Stomach (tissue), 9 donors: ENCODE measurements around the gene EML4. TPM values are rescaled to one million over a fixed set of nuclear protein-coding genes. Genes with fewer than 3 reads are reported as not detected.

Source experiments
- DNase-seq, 2 donors: peaks; one replicate each; pipeline versions ENCODE4 v3.0.0 to v3.0.0-alpha.2; 2013 to 2019
- H3K27ac ChIP-seq, 5 donors: fragments of 200-600 bp in 4 of 5; sonication (generic) in 4 of 5; one replicate each; pipeline ENCODE4 v1.5.1; 2013 to 2019; ENCODE audit warnings: mild to moderate bottlenecking in 1 of 5, moderate library complexity in 1 of 5
- H3K27me3 ChIP-seq, 3 donors: fragments of 200-600 bp; sonication (generic); one replicate each; pipeline ENCODE4 v1.5.1; 2017 to 2019; ENCODE audit warnings: mixed run types in 1 of 3
- H3K36me3 ChIP-seq, 4 donors: fragments of 200-600 bp; sonication (generic); 1 replicate in 3 of 4; 2 replicates in 1 of 4; pipeline ENCODE4 v1.5.1; 2016 to 2019
- H3K4me1 ChIP-seq, 4 donors: fragments of 200-600 bp; sonication (generic); one replicate each; pipeline ENCODE4 v1.5.1; 2016 to 2019
- H3K4me3 ChIP-seq, 4 donors: fragments of 200-600 bp; sonication (generic) in 3 of 4; one replicate each; pipeline ENCODE4 v1.5.1; 2016 to 2019; ENCODE audit warnings: mild to moderate bottlenecking in 1 of 4
- H3K9me3 ChIP-seq, 4 donors: fragments of 200-600 bp; sonication (generic); one replicate each; pipeline ENCODE4 v1.5.1; 2016 to 2019
- EP300 ChIP-seq: sonication (generic); formaldehyde crosslinking; IDR thresholded peaks from one replicate; pipeline ENCODE4 v1.6.1; 2017; ENCODE audit warnings: antibody characterized with exemption
- POLR2A ChIP-seq, 4 donors: fragments of 450-650 bp; IDR thresholded peaks; one replicate each; pipeline ENCODE4 v1.6.1; 2016; ENCODE audit warnings: antibody characterized with exemption in 4 of 4, control low read depth in 2 of 4, mild to moderate bottlenecking in 1 of 4, moderate library complexity in 1 of 4
- POLR2AphosphoS5 ChIP-seq, 3 donors: sonication (generic); formaldehyde crosslinking; IDR thresholded peaks; one replicate each; pipeline ENCODE4 v1.6.1; 2016; ENCODE audit warnings: antibody characterized with exemption in 3 of 3
- WGBS, 5 donors: extraction: QIAGEN DNeasy Blood & Tissue Kit in 3 of 5; methylation state at CpG; one replicate each; pipeline versions ENCODE4 v1.1.5 to v1.1.7; 2013 to 2018; 5-methylcytosine and 5-hydroxymethylcytosine counted together
- intact Hi-C: fragments of 100-400 bp; cut with DNase I; formaldehyde crosslinking; loops from one replicate; pipeline ENCODE4 v1.15.1; 2023; ENCODE audit warnings: low total_unique reads
- polyA plus RNA-seq, 3 donors: library from polyadenylated mRNA; stranded (reverse); fragments of 200-250 nt; gene quantifications; one replicate each; pipeline ENCODE4 v1.2.3, GENCODE V29; 2013
- total RNA-seq, 5 donors: library from RNA; depleted of rRNA; stranded (reverse); fragments of >200 nt; gene quantifications; one replicate each; pipeline versions ENCODE4 v1.1.0 to v1.2.3, GENCODE V29; 2014 to 2016
- TF ChIP-seq, protein P1 (sequence below), 7 experiments: fragments of 450-650 bp in 4 of 7; fragments of 200-600 bp in 3 of 7; sonication (generic) in 3 of 7; IDR thresholded peaks; one replicate each; pipeline ENCODE4 v1.5.1; 2016 to 2019; ENCODE audit warnings: antibody characterized with exemption in 7 of 7, control low read depth in 2 of 7, mild to moderate bottlenecking in 1 of 7
- donor health status: healthy with polysubstance abuse.
- donor health status: Bipolar disorder and iron deficiency.
- donor health status: healthy.

Gene EML4
- total and polyA plus RNA-seq, 8 donors: 10.2 to 292 (median 28.6) TPM

GRCh38 chr2:42239289-42239661 is 70.1 kb downstream of the EML4 start:
- intact Hi-C loops: no loop called here

DNA sequence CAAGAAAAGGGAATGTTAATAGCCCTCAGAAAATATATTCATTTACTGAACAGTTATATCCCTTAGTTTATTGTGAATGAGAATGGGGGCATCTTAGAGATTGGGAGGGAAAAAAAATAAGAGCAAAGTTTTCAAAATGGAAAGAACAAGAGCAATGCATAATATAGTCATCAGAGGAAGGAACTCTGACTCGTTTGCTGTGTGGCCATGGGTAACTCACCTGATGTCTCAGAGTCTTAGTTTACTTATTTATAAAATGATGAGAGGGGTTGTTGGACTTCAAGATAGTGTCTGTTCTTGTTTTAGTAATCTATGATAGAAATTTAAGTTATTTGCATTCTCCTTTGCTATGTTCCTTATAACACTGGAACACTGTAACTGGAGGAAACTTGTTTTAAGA is 70.7 kb downstream of the EML4 start:
- no peaks in the 10 kb centered on the region for H3K36me3 ChIP-seq
- WGBS, 5 donors: 48 to 66% (median 64%) methylated on average over 1 of the region's 1 CpG
- H3K4me3 ChIP-seq: no peak overlapping the region
- no peak for DNase-seq
- H3K9me3 ChIP-seq: no peaks in the 10 kb centered on the region
- peaks cover 0 to 54% (median 15%) of the 10 kb centered on the region in 4 donors for H3K4me1 ChIP-seq
- TF ChIP-seq EP300: no peak
- TF ChIP-seq POLR2A (IDR thresholded peaks at IDR 0.05): no peak
- TF ChIP-seq, protein P1, sequence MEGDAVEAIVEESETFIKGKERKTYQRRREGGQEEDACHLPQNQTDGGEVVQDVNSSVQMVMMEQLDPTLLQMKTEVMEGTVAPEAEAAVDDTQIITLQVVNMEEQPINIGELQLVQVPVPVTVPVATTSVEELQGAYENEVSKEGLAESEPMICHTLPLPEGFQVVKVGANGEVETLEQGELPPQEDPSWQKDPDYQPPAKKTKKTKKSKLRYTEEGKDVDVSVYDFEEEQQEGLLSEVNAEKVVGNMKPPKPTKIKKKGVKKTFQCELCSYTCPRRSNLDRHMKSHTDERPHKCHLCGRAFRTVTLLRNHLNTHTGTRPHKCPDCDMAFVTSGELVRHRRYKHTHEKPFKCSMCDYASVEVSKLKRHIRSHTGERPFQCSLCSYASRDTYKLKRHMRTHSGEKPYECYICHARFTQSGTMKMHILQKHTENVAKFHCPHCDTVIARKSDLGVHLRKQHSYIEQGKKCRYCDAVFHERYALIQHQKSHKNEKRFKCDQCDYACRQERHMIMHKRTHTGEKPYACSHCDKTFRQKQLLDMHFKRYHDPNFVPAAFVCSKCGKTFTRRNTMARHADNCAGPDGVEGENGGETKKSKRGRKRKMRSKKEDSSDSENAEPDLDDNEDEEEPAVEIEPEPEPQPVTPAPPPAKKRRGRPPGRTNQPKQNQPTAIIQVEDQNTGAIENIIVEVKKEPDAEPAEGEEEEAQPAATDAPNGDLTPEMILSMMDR (IDR thresholded peaks at IDR 0.05): no peak
- TF ChIP-seq POLR2AphosphoS5 (IDR thresholded peaks at IDR 0.05): no peak
- intact Hi-C loops: no loop called here
- H3K27me3 ChIP-seq: no peaks in the 10 kb centered on the region
- no peak overlapping the region for H3K27ac ChIP-seq

More at GRCh38 chr2:42239289-42239661, 70.1 kb downstream of the EML4 start:
- TF ChIP-seq EP300 (no peak), POLR2AphosphoS5 (IDR thresholded peaks at IDR 0.05) (no peak), POLR2A (IDR thresholded peaks at IDR 0.05) (no peak)
- TF ChIP-seq, protein P1 (IDR thresholded peaks at IDR 0.05): no peak
- H3K27ac ChIP-seq: no peak overlapping the region
- no peaks in the 10 kb centered on the region for H3K36me3 ChIP-seq
- H3K4me1 ChIP-seq: peaks cover 0 to 55% (median 18%) of the 10 kb centered on the region in 4 donors
- no peaks in the 10 kb centered on the region for H3K27me3 ChIP-seq
- H3K4me3 ChIP-seq: no peak overlapping the region
- no peak for DNase-seq
- 38 to 59% (median 44%) methylated on average over 3 of the region's 3 CpGs for WGBS, 5 donors
- no peaks in the 10 kb centered on the region for H3K9me3 ChIP-seq

DNA sequence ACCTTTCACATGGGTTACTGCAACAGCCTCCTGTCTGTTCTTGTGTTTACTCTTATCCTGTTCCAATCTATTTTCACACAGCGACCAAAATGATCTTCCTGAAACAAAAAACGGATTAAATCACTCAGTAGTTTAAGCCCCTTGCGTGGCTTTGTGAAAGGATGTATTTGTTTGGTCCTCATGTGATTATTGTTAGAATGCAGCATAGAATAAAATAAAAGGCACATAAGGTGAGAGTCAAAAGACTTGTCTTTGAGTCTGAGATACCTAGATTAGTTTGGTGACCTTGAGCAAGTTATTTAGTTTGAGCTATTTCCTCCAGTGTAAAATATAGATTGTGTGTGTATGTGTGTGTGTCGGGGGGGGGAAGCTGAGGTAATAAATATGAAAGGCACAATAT is 72.4 kb downstream of the EML4 start:
- H3K4me1 ChIP-seq: peaks cover 0 to 54% (median 12%) of the 10 kb centered on the region in 4 donors
- TF ChIP-seq EP300 (no peak), POLR2AphosphoS5 (IDR thresholded peaks at IDR 0.05) (no peak), POLR2A (IDR thresholded peaks at IDR 0.05) (no peak)
- TF ChIP-seq, protein P1 (IDR thresholded peaks at IDR 0.05): no peak

GRCh38 chr2:42243297-42243696 is 74.1 kb downstream of the EML4 start:
- DNase-seq: no peak
- Histone ChIP-seq H3K4me3 (no peak overlapping the region), H3K27me3 (no peaks in the 10 kb centered on the region), H3K27ac (no peak overlapping the region), H3K9me3 (no peaks in the 10 kb centered on the region), H3K36me3 (peaks cover 0 to 16% (median 11%) of the 10 kb centered on the region in 4 donors), H3K4me1 (peaks cover 0 to 48% (median 12%) of the 10 kb centered on the region in 4 donors)
- TF ChIP-seq, protein P1 (IDR thresholded peaks at IDR 0.05): no peak
- TF ChIP-seq POLR2A (IDR thresholded peaks at IDR 0.05) (no peak), POLR2AphosphoS5 (IDR thresholded peaks at IDR 0.05) (no peak), EP300 (no peak)
- intact Hi-C loops: no loop called here
- WGBS, 5 donors: 66 to 87% (median 85%) methylated on average over 3 of the region's 3 CpGs

More for the DNA sequence above, 72.4 kb downstream of the EML4 start:
- WGBS, 5 donors: 50 to 60% (median 56%) methylated on average over 4 of the region's 4 CpGs
- no peak for DNase-seq
- intact Hi-C loops: no loop called here
- no peak overlapping the region for H3K27ac ChIP-seq
- no peaks in the 10 kb centered on the region for H3K27me3 ChIP-seq
- no peaks in the 10 kb centered on the region for H3K9me3 ChIP-seq
- no peak overlapping the region for H3K4me3 ChIP-seq
- H3K36me3 ChIP-seq: peaks cover 0 to 9% (median 7%) of the 10 kb centered on the region in 4 donors
